ENCODE results near the gene HABP4. TPM values are rescaled to one million over a fixed set of nuclear protein-coding genes. Genes with fewer than 3 reads are reported as not detected.

Gene HABP4
- total and polyA plus RNA-seq, 2 of the 4 experiments (the other 2 are of a cell fraction), result 5.2 to 10.6 TPM

- H3K4me2 ChIP-seq (ENCODE audit: low read depth, low read length), result no peak overlapping the region
- H3K27ac ChIP-seq (ENCODE audit: insufficient read depth, low read length), result no peak overlapping the region
- dilution Hi-C loops (cut with HindIII; ENCODE audit: low sequenced_read_pairs, unreplicated experiment), result no loop called here
- H2AK5ac ChIP-seq (ENCODE audit: low read depth, low read length), result no peak overlapping the region
- no peak overlapping the region for H2BK5ac ChIP-seq (ENCODE audit: low read depth, low read length, poor library complexity, severe bottlenecking)
- H4K5ac ChIP-seq (ENCODE audit: low read depth, low read length), result no peak overlapping the region
- no peak overlapping the region for H3K14ac ChIP-seq (replicated peaks; ENCODE audit: low read depth, low read length)
- no peak for ATAC-seq (ENCODE audit: low read depth)
- no peaks in the 10 kb centered on the region for H4K20me1 ChIP-seq (ENCODE audit: insufficient read depth, low read length)
- TF ChIP-seq CHD1 (IDR thresholded peaks at IDR 0.05; ENCODE audit: low read depth, low read length) (no peak), SMC3 (IDR thresholded peaks at IDR 0.05; ENCODE audit: low read depth, low read length) (no peak), MXI1 (IDR thresholded peaks at IDR 0.05; ENCODE audit: borderline replicate concordance, low read depth, low read length) (no peak), BHLHE40 (IDR thresholded peaks at IDR 0.05; ENCODE audit: low read depth, low read length) (no peak), ELK1 (IDR thresholded peaks at IDR 0.05; ENCODE audit: borderline replicate concordance, low read depth, low read length) (no peak), FOS (IDR thresholded peaks at IDR 0.05; ENCODE audit: low read depth, low read length) (no peak), RFX5 (IDR thresholded peaks at IDR 0.05; ENCODE audit: low read depth, low read length) (no peak), POLR2A (IDR thresholded peaks at IDR 0.05; ENCODE audit: low read depth, low read length) (no peak), MAFK (IDR thresholded peaks at IDR 0.05; ENCODE audit: low read depth, low read length) (no peak)
- TF ChIP-seq, protein P1, sequence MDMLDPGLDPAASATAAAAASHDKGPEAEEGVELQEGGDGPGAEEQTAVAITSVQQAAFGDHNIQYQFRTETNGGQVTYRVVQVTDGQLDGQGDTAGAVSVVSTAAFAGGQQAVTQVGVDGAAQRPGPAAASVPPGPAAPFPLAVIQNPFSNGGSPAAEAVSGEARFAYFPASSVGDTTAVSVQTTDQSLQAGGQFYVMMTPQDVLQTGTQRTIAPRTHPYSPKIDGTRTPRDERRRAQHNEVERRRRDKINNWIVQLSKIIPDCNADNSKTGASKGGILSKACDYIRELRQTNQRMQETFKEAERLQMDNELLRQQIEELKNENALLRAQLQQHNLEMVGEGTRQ (IDR thresholded peaks at IDR 0.05; ENCODE audit: low read depth, low read length), result no peak
- H3K18ac ChIP-seq (ENCODE audit: low read depth, low read length), result no peak overlapping the region
- H3K27me3 ChIP-seq (ENCODE audit: control insufficient read depth, insufficient read depth, low read length), result no peaks in the 10 kb centered on the region
- no peak overlapping the region for H2AFZ ChIP-seq (replicated peaks; ENCODE audit: low read length, poor library complexity)
- no peak overlapping the region for H2BK120ac ChIP-seq (ENCODE audit: low read depth, low read length)
- H3K79me1 ChIP-seq (ENCODE audit: low read depth in 1 of 2, low read length in 2 of 2), result no peaks in the 10 kb centered on the region
- no peak overlapping the region for H3K4me3 ChIP-seq (ENCODE audit: insufficient read depth, low read depth, low read length)
- no peak overlapping the region for H3K4ac ChIP-seq (ENCODE audit: low read depth, low read length)
- ChIA-PET POLR2A (ENCODE audit: unreplicated experiment) (no interaction called here), CTCF (interaction anchor here (0.9 kb wide), 1 partner anchor 8 kb away, joined by 3 read pairs; no protein-coding TSS in a partner anchor)
- H4K91ac ChIP-seq (ENCODE audit: insufficient read depth, low read depth, low read length), result no peak overlapping the region
- H3K9me3 ChIP-seq (ENCODE audit: control insufficient read depth, insufficient read depth, low read length), result peaks cover 4% of the 10 kb centered on the region; the same call in 1 of the 2 replicates
- no TSS peak for BruUV-seq (replicated peaks)
- intact Hi-C loops (cut with micrococcal nuclease), result no loop called here
- no peak overlapping the region for H2BK15ac ChIP-seq (ENCODE audit: low read depth, low read length)
- no peak overlapping the region for H4K8ac ChIP-seq (ENCODE audit: low read depth in 2 of 2, low read length in 2 of 2)
- no peak for DNase-seq
- H3K36me3 ChIP-seq (ENCODE audit: control insufficient read depth, insufficient read depth, low read length), result no peaks in the 10 kb centered on the region
- 100% methylated on average over 1 of the region's 2 CpGs; no CpG with 5 or more reads in 1 of the 2 experiments for WGBS, 2 experiments (ENCODE audit: extremely low coverage in 2 of 2, insufficient read length in 1 of 2)
- no peak overlapping the region for H2BK20ac ChIP-seq (ENCODE audit: low read depth, low read length)
- no peak overlapping the region for H3K23ac ChIP-seq (ENCODE audit: low read depth, low read length)
- no peak overlapping the region for H3K56ac ChIP-seq (ENCODE audit: extremely low read depth, insufficient read depth, low read length)
- H3K4me1 ChIP-seq (ENCODE audit: control insufficient read depth, insufficient read depth, low read length), result no peaks in the 10 kb centered on the region
- H2AK9ac ChIP-seq (replicated peaks; ENCODE audit: low read depth, low read length, poor library complexity), result no peak overlapping the region
- in situ Hi-C loops (cut with MboI; ENCODE audit: low sequenced_read_pairs), result no loop called here
- H3K9me1 ChIP-seq (ENCODE audit: insufficient read depth, low read length), result no peaks in the 10 kb centered on the region
- no peak overlapping the region for H3K9ac ChIP-seq (ENCODE audit: low read depth, low read length)
These were observed 13.9 kb upstream of the HABP4 start for GRCh38 chr9:96436063-96436455.
